K562 (cell line): Measurements from ENCODE around the gene QPRT. TPM values are rescaled to one million over a fixed set of nuclear protein-coding genes. Genes with fewer than 3 reads are reported as not detected.

Source experiments
- ARID1B ChIP-seq: fragments of 450-650 bp; IDR thresholded peaks from 2 replicates; pipeline ENCODE4 v1.6.1; 2016; ENCODE audit warnings: antibody characterized with exemption, mild to moderate bottlenecking, inconsistent platforms
- CBFA2T2 ChIP-seq: fragments of 450-650 bp; conservative IDR thresholded peaks from 2 replicates; pipeline ENCODE4 v1.6.1; 2017; ENCODE audit warnings: mild to moderate bottlenecking
- CBX3 ChIP-seq, 2 experiments: IDR thresholded peaks; 1 replicate in 1 of 2; 2 replicates in 1 of 2; pipeline ENCODE4 v1.6.1; 2012; ENCODE audit warnings: inconsistent platforms in 2 of 2, low read length in 2 of 2, borderline replicate concordance in 1 of 2, control low read depth in 1 of 2
- CEBPB ChIP-seq: fragments of 450-650 bp; IDR thresholded peaks from 2 replicates; pipeline ENCODE4 v1.6.1; 2016; ENCODE audit warnings: missing genetic modification characterization, missing compliant biosample characterization
- CREM ChIP-seq: IDR thresholded peaks from 2 replicates; pipeline ENCODE4 v1.6.1; 2014; ENCODE audit warnings: antibody characterized with exemption, low read depth
- DPF2 ChIP-seq: fragments of 450-650 bp; IDR thresholded peaks from 2 replicates; pipeline ENCODE4 v1.6.1; 2016
- ELF1 ChIP-seq: fragments of 200-800 bp; sonication (Bioruptor generic); IDR thresholded peaks from 2 replicates; pipeline ENCODE4 v1.6.1; 2016; ENCODE audit warnings: missing genetic modification characterization, missing compliant biosample characterization
- EP300 ChIP-seq: IDR thresholded peaks from 2 replicates; pipeline ENCODE4 v1.6.1; 2012; ENCODE audit warnings: low read length, improper control_type of control experiment
- EP400 ChIP-seq: fragments of 450-650 bp; IDR thresholded peaks from 2 replicates; pipeline ENCODE4 v1.6.1; 2017; ENCODE audit warnings: antibody characterized with exemption, mild to moderate bottlenecking, moderate library complexity
- FOSL1 ChIP-seq: fragments of 200-800 bp; sonication (Bioruptor generic); conservative IDR thresholded peaks from 2 replicates; pipeline ENCODE4 v1.6.1; 2016; ENCODE audit warnings: missing genetic modification characterization, missing compliant biosample characterization
- FOXA3 ChIP-seq, 2 experiments: fragments of 450-650 bp in 1 of 2; sonication (generic) in 1 of 2; formaldehyde crosslinking; IDR thresholded peaks in 1 of 2; conservative IDR thresholded peaks in 1 of 2; 2 replicates each; pipeline versions ENCODE4 v1.4.0 to v1.8.0; 2020 to 2022; ENCODE audit warnings: mild to moderate bottlenecking in 2 of 2, missing genetic modification reagents in 1 of 2
- FOXP1 ChIP-seq: sonication (generic); formaldehyde crosslinking; IDR thresholded peaks from 2 replicates; pipeline ENCODE4 v1.8.0; 2022; ENCODE audit warnings: mild to moderate bottlenecking, missing genetic modification reagents
- FOXP4 ChIP-seq: sonication (generic); formaldehyde crosslinking; IDR thresholded peaks from 2 replicates; pipeline ENCODE4 v1.8.0; 2022; ENCODE audit warnings: mild to moderate bottlenecking, missing genetic modification reagents, borderline replicate concordance
- GATA2 ChIP-seq: sonication (generic); formaldehyde crosslinking; IDR thresholded peaks from 2 replicates; pipeline ENCODE4 v1.4.0; 2020; ENCODE audit warnings: mild to moderate bottlenecking, missing genetic modification reagents
- MTA2 ChIP-seq: fragments of 450-650 bp; IDR thresholded peaks from 2 replicates; pipeline ENCODE4 v1.6.1; 2016; ENCODE audit warnings: low read depth
- NCOR1 ChIP-seq: fragments of 450-650 bp; IDR thresholded peaks from 2 replicates; pipeline ENCODE4 v1.6.1; 2016; ENCODE audit warnings: mild to moderate bottlenecking, moderate library complexity
- NFIC ChIP-seq: fragments of 450-650 bp; IDR thresholded peaks from 2 replicates; pipeline ENCODE4 v1.6.1; 2017; ENCODE audit warnings: mild to moderate bottlenecking, inconsistent platforms
- NR2C1 ChIP-seq, 2 experiments: fragments of 450-650 bp; IDR thresholded peaks; 2 replicates each; pipeline ENCODE4 v1.6.1; 2017; ENCODE audit warnings: mild to moderate bottlenecking in 2 of 2, antibody characterized with exemption in 1 of 2, inconsistent platforms in 1 of 2, missing compliant biosample characterization in 1 of 2, missing genetic modification characterization in 1 of 2
- NRF1 ChIP-seq, 2 experiments: fragments of 450-650 bp; IDR thresholded peaks in 1 of 2; conservative IDR thresholded peaks in 1 of 2; 2 replicates each; pipeline ENCODE4 v1.6.1; 2014; ENCODE audit warnings: mild to moderate bottlenecking in 2 of 2
- RBM25 ChIP-seq: fragments of 200-400 bp; formaldehyde crosslinking; IDR thresholded peaks from 2 replicates; pipeline ENCODE4 v1.6.1; 2018; ENCODE audit warnings: low read length, low read depth, moderate library complexity; ENCODE audit not compliant: severe bottlenecking
- RFX1 ChIP-seq: fragments of 450-650 bp; IDR thresholded peaks from 2 replicates; pipeline ENCODE4 v1.6.1; 2016; ENCODE audit warnings: mild to moderate bottlenecking, moderate library complexity
- SMARCA4 ChIP-seq: fragments of 450-650 bp; IDR thresholded peaks from 2 replicates; pipeline ENCODE4 v1.6.1; 2016
- TAL1 ChIP-seq: fragments of 450-650 bp; IDR thresholded peaks from 2 replicates; pipeline ENCODE4 v1.6.1; 2016; ENCODE audit warnings: mild to moderate bottlenecking
- TFAP4 ChIP-seq: sonication (generic); formaldehyde crosslinking; IDR thresholded peaks from 2 replicates; pipeline ENCODE4 v1.8.0; 2022; ENCODE audit warnings: missing genetic modification reagents, mild to moderate bottlenecking, moderate library complexity, borderline replicate concordance
- ZBTB7A ChIP-seq: IDR thresholded peaks from 2 replicates; pipeline ENCODE4 v1.6.1; 2011; ENCODE audit warnings: low read depth, mild to moderate bottlenecking, low read length, moderate library complexity, borderline replicate concordance; ENCODE audit not compliant: control insufficient read depth
- ZKSCAN8 ChIP-seq: fragments of 200-800 bp; sonication (Bioruptor generic); IDR thresholded peaks from 2 replicates; pipeline ENCODE4 v1.6.1; 2016; ENCODE audit warnings: missing genetic modification characterization, missing compliant biosample characterization
- ZNF766 ChIP-seq: fragments of 200-800 bp; sonication (Bioruptor generic); conservative IDR thresholded peaks from 2 replicates; pipeline ENCODE4 v1.6.1; 2016; ENCODE audit warnings: missing genetic modification characterization, missing compliant biosample characterization
- polyA plus RNA-seq, 8 experiments: library from polyadenylated mRNA; depleted of rRNA in 4 of 8; stranded (reverse) in 5 of 8; unstranded in 3 of 8; fragments of >200 nt; fragmentation: Nextera tagmentation in 2 of 8; fragmentation: Illumina TruSeq in 1 of 8; extraction: Ambion mirVana in 2 of 8; extraction: Trizol in 1 of 8; gene quantifications; 2 replicates each; pipeline versions ENCODE4 v1.2.1 to v1.2.3, GENCODE V29; 2011 to 2014; ENCODE audit warnings: inconsistent platforms in 1 of 8, missing spikeins in 1 of 8
- total RNA-seq, 7 experiments: library from RNA; depleted of rRNA in 6 of 7; stranded (reverse); fragments of >200 nt in 6 of 7; fragmentation: Illumina TruSeq in 2 of 7; extraction: Trizol in 2 of 7; gene quantifications; 2 replicates each; pipeline versions ENCODE4 v1.2.1 to v1.2.3, GENCODE V29; 2011 to 2021; ENCODE audit warnings: low replicate concordance in 1 of 7

Gene QPRT
- total and polyA plus RNA-seq, 9 of the 15 experiments (the other 6 are each of a cell fraction or from before 2014, with no cell fraction given) = 7.7 to 112 (median 64.1) TPM

GRCh38 chr16:29689490-29690351 is 10.7 kb downstream of the QPRT start (continued):
- TF ChIP-seq ZNF766 (CRISPR knock-in tag) = peak; percentile 78; the same call in 1 of the 2 replicates
- peak; percentile 49; the same call in 1 of the 2 replicates for TF ChIP-seq GATA2
- TF ChIP-seq ZBTB7A = peak; percentile 76; the same call in 1 of the 2 replicates
- peak in 1 of 2 experiments; percentile 50; a peak in 1 of 4 replicates for TF ChIP-seq FOXA3 (CRISPR knock-in tag; conservative IDR thresholded peaks at IDR 0.05 in 1 of 2, IDR thresholded peaks at IDR 0.05 in 1 of 2)
- peak; percentile 90 for TF ChIP-seq DPF2
- peak; percentile 61; the same call in 1 of the 2 replicates for TF ChIP-seq RFX1
- TF ChIP-seq TFAP4 (CRISPR knock-in tag) = peak; percentile 94
- TF ChIP-seq FOXP1 = 0 out of 2 replicates have a peak, but pooled peaks have one; percentile 37
- peak; percentile 42; the same call in 1 of the 2 replicates for TF ChIP-seq NFIC
- peak; percentile 83 for TF ChIP-seq CBFA2T2
- peak; percentile 63; the same call in 1 of the 2 replicates for TF ChIP-seq ZKSCAN8 (CRISPR knock-in tag)
- peak; percentile 83 for TF ChIP-seq TAL1
- TF ChIP-seq MTA2 = peak; percentile 58
- 0 out of 2 replicates have a peak, but pooled peaks have one; percentile 5 for TF ChIP-seq FOSL1 (tag)
- 0 out of 4 replicates have a peak, but pooled peaks of 1 of the 2 experiments have one; percentile 20 for TF ChIP-seq NRF1 (conservative IDR thresholded peaks at IDR 0.05 in 1 of 2, IDR thresholded peaks at IDR 0.05 in 1 of 2)
- TF ChIP-seq FOXP4 (CRISPR knock-in tag) = 0 out of 2 replicates have a peak, but pooled peaks have one; percentile 32
- TF ChIP-seq NCOR1 = peak; percentile 90
- peak in 1 of 2 experiments; percentile 55; a peak in 2 of 3 replicates for TF ChIP-seq CBX3 (IDR thresholded peaks at IDR 0.05; ENCODE audit: borderline replicate concordance in 1 of 2, low read length in 2 of 2)
- TF ChIP-seq CREM = peak; percentile 26; the same call in 1 of the 2 replicates
- peak; percentile 60; the same call in 1 of the 2 replicates for TF ChIP-seq EP300
- 0 out of 2 replicates have a peak, but pooled peaks have one; percentile 18 for TF ChIP-seq ELF1 (tag)
- peak; percentile 92 for TF ChIP-seq NR2C1 (IDR thresholded peaks at IDR 0.05)
- TF ChIP-seq NR2C1 (tag; IDR thresholded peaks at IDR 0.05) = peak; percentile 95
- peak; percentile 92 for TF ChIP-seq ARID1B
- peak; percentile 65 for TF ChIP-seq RBM25
- peak; percentile 97 for TF ChIP-seq CEBPB (tag)
- peak; percentile 39 for TF ChIP-seq EP400
- peak; percentile 79; the same call in 1 of the 2 replicates for TF ChIP-seq SMARCA4
